CD4-positive, alpha-beta T cell treated with Interleukin-10 for 1 hour (primary cell): ENCODE data around the gene FGD3.

Experiments used
- DNase-seq: peaks from one replicate; pipeline ENCODE4 v3.0.0-alpha.2; 2020

FGD3 gene

GRCh38 chr9:93033531-93033930, 86.2 kb downstream of the FGD3 start:
- DNase-seq: no peak

DNA sequence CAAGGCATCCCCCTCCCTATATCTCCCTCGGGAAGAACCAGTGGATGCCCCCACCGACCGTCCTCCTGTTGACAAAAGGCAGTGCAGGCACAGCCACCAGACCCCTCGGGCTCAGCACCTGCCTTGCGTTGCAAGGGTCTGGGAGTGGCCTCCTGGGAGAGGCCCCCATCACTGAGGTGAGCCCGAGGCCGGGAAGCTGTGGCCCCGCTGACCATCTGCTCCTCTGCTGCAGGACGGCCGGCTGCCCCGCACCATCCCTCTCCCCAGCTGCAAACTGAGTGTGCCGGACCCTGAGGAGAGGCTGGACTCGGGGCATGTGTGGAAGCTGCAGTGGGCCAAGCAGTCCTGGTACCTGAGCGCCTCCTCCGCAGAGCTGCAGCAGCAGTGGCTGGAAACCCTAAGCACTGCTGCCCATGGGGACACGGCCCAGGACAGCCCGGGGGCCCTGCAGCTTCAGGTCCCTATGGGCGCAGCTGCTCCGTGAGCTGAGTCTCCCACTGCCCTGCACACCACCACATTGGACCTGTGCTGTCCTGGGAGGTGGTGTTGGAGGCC, 87.9 kb downstream of the FGD3 start:
- DNase-seq: no peak

- no peak for DNase-seq
These were observed 88.6 kb downstream of the FGD3 start for GRCh38 chr9:93035821-93036351.

DNA sequence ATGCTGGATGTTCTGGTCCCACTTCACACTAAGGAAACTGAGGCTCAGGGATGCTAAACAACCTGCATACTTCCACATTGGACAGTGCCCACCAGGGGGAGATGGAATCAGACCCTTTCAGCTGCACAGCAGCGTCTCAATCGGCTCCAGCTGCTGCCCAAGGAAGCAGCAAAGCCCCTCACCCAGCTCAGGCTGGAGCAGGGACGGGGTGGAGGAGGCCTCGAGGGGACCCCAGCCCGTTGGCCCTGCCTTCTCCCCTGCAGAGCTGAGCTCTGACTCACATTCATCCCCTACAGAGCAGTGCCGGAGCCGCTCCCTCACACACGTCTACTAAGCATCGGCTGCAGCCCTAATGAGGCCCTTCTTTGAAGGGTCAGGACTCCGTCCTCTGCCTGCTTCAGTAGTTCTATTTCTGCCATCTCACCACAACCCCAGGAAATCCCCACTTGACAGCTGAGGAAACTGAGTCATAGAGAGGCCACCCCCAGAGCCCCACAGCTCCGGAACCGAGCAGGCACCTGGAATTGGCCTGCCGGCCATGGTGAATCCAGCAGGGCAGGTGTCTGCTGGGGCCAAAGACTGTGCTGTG, 89.7 kb downstream of the FGD3 start:
- no peak for DNase-seq

GRCh38 chr9:93037476-93037971, 90.2 kb downstream of the FGD3 start:
- DNase-seq: no peak

- no peak for DNase-seq
These were observed 91.6 kb downstream of the FGD3 start for GRCh38 chr9:93038918-93039317.

GRCh38 chr9:93039456-93039855, 92.1 kb downstream of the FGD3 start:
- no peak for DNase-seq

DNA sequence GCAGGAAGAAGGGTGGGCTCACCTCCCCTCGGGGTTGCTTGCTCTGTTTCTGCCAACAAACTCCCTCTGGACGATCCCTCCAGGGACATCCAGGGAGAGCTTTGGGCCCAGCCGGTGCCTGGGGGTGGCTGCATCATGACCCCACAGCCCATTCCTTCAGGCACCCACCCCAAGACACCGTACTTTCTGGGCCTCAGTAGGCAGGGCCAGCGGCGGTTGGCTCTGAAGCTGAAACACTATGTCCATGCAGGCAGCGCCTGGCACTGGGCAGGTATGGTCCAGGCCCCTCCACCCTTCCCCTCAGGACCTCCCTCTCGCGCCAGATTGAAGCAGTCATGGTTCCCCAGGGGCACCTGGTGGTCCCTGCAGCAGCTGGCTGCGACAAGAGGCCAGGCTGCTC, 92.7 kb downstream of the FGD3 start:
- DNase-seq: no peak

- DNase-seq: no peak
These were observed 93.1 kb downstream of the FGD3 start for GRCh38 chr9:93040409-93040808.

GRCh38 chr9:93041108-93041802, 93.9 kb downstream of the FGD3 start:
- no peak for DNase-seq

GRCh38 chr9:93043122-93043521, 95.8 kb downstream of the FGD3 start:
- DNase-seq: no peak

- no peak for DNase-seq
These were observed 98.2 kb downstream of the FGD3 start for GRCh38 chr9:93045521-93045920.

- no peak for DNase-seq
These were observed 101.5 kb downstream of the FGD3 start for GRCh38 chr9:93048566-93049448.

DNA sequence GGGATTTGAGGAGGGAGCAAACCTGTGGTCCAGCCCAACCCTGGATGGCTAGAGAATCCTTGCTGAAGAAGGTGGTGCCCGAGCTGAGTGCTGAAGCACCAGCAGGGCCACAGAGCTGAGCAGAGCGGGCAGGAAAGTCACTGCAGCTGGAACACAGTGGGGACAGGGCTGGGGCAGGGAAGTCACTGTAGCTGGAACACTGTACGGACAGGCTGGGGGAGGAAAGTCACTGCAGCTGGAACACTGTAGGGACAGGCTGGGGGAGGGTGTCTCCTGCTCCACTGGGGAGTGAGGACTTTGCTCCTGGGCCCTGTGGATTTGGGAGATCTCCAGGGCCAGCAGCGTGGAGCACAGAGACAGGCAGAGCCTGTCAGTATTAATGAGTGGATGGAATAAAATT, 102.2 kb downstream of the FGD3 start:
- DNase-seq: no peak

- DNase-seq: no peak
These were observed 102.9 kb downstream of the FGD3 start for GRCh38 chr9:93050231-93050630.

DNA sequence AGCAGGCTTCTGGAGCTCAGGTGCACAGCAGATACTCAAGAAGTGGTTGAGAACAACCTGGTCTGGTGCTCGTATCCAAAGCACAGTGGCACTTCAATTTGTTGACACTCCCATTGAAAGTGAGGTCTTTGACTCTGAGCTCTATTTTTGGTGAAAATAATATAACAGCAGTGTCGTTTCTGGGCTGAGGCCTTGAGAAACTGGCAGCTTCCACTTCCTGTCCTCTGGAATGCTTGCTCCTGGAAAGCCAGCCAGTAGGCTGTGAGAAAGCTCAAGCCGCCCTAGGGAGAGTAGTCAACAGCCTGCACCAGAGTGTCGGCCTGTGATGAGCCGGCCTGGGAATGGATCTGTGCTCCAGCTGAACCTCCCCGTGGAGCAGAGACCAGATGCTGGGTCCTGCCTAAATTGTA, 104.4 kb downstream of the FGD3 start:
- DNase-seq: no peak

GRCh38 chr9:93052791-93053540, 105.6 kb downstream of the FGD3 start:
- DNase-seq: no peak

- DNase-seq: no peak
These were observed 106.5 kb downstream of the FGD3 start for GRCh38 chr9:93053781-93054331.

DNA sequence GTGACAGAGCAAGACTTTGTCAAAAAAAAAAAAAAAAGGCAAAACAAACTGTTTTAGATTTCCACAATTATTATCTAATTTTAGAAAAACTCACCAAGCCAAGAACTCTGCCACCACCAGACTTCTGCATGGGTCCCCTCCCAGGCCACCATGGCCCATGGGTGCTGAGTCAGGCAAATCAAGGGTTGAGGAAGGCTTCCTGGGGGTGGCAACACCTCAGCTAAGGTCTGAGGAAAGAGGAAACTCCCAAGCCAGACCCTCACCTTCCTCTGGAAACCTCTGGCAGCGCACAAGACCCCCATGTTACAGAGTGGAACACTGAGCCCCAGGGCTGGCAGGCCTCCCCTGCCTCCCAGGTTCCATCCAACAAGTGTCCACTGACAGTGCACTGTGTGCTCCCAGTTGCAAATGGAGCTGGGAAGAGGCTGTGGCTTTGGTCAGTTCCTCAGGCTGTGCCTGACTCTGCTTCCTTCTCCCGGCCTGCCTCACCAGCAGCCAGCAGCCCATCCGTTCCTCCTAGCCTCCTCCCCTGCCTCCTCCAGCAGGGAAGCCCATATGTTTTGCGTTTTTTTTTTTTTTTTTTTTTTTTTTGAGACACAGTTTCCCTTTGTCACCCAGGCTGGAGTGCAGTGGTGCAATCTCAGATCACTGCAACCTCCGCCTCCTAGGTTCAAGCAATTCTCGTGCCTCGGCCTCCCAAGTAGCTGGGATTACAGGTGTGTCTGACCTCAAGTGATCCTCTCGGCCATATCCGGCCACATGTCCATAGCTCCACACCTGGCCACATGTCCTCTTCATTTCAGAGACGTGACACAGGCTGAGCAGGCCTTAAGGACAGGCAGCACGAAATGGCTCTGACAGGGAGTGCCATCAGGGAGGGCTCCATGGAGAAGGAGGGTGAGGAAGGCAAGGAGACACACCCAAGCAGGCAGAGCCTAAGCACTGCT, 107.7 kb downstream of the FGD3 start:
- no peak for DNase-seq

DNA sequence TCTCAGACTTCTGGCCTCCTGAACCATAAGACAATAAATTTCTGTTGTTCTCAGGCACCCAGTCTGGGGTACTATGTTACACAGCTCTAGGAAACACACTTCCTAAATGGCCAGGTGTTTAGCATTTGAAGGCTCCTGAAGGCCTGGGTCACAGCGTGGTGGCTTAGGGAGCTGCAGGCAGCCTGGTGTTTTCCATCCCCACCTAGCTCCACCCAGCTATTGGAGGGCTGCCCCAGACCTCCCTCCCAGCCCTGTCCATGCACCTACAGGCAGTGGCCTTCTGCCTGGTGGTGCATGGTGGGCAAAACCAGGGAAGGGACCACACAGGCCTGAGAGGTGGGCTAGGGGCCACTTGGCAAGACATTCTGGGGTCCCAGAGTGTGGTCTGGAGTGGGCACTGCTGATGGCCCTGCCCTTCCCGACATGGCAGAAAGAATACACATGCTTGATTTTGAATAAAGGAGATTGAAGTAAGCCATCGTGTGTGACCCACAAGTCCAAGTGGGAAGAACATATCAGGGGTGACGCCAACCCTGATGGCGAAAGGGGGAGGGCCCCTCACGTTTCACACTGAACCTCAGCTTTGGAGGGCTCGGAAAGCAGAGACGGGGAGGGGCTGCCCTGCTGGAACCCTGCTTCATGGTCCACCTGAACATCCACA, 109.8 kb downstream of the FGD3 start:
- DNase-seq: no peak
